Measurements from ENCODE around the gene SURF6.

- TF ChIP-seq POLR2A (IDR thresholded peaks at IDR 0.05; ENCODE audit: low read depth, low read length) (no peak), TAF1 (IDR thresholded peaks at IDR 0.05; ENCODE audit: borderline replicate concordance, low read depth, low read length) (no peak)
Measured at GRCh38 chr9:133286523-133286922, 49.5 kb downstream of the SURF6 start.

Data from GM12892 (cell line).